Neural cell (in vitro differentiated cells): ENCODE results near the gene NME4. TPM values are rescaled to one million over a fixed set of nuclear protein-coding genes. Genes with fewer than 3 reads are reported as not detected.
A peak's percentile ranks its signal among the peaks of the same experiment; 100 is the strongest.
"Not testable (repeated sequence)": the region's sequence is repeated elsewhere in the genome, so short reads cannot be mapped to it uniquely, and the experiment has no call there.

Source experiments
- H2AFZ ChIP-seq: fragments of 200-600, 300-800 bp; sonication (generic), shearing (Covaris generic); 2 replicates; pipeline ENCODE4 v1.6.0; 2014; ENCODE audit warnings: low read depth, mild to moderate bottlenecking, antibody characterized with exemption, low read length, moderate library complexity
- H3F3A ChIP-seq: fragments of 200-600 bp; shearing (Covaris generic); 2 replicates; pipeline ENCODE4 v1.6.1; 2016; ENCODE audit warnings: mild to moderate bottlenecking, moderate library complexity, mixed read lengths, antibody characterized with exemption, low read length; ENCODE audit not compliant: insufficient read depth, poor library complexity, severe bottlenecking
- H3K27ac ChIP-seq: fragments of 200-600, 300-800 bp; sonication (generic), shearing (Covaris generic); 2 replicates; pipeline ENCODE4 v1.5.1; 2014; ENCODE audit warnings: mild to moderate bottlenecking, low read length, moderate library complexity
- H3K27me3 ChIP-seq: fragments of 300-800, 200-600 bp; sonication (generic), shearing (Covaris generic); 2 replicates; pipeline ENCODE4 v1.6.0; 2014; ENCODE audit warnings: mild to moderate bottlenecking, low read depth, low read length, moderate library complexity; ENCODE audit not compliant: insufficient read depth
- H3K36me3 ChIP-seq: fragments of 300-800, 200-600 bp; sonication (generic), shearing (Covaris generic); 2 replicates; pipeline ENCODE4 v1.5.1; 2014; ENCODE audit warnings: mild to moderate bottlenecking, antibody characterized with exemption, low read length, moderate library complexity; ENCODE audit not compliant: insufficient read depth
- H3K4me2 ChIP-seq: fragments of 300-800, 200-600 bp; sonication (generic), shearing (Covaris generic); 2 replicates; pipeline ENCODE4 v1.6.0; 2014; ENCODE audit warnings: mild to moderate bottlenecking, low read length
- H3K4me3 ChIP-seq: fragments of 300-800, 200-600 bp; sonication (generic), shearing (Covaris generic); 2 replicates; pipeline ENCODE4 v1.5.1; 2014; ENCODE audit warnings: mild to moderate bottlenecking, low read length, moderate library complexity
- H3K79me2 ChIP-seq: fragments of 200-600 bp; shearing (Covaris generic); replicated peaks from 2 replicates; pipeline ENCODE4 v1.6.0; 2014; ENCODE audit warnings: mild to moderate bottlenecking, low read length, moderate library complexity; ENCODE audit not compliant: insufficient read depth
- H3K9ac ChIP-seq: fragments of 300-800, 200-600 bp; sonication (generic), shearing (Covaris generic); 2 replicates; pipeline ENCODE4 v1.6.1; 2016; ENCODE audit warnings: mild to moderate bottlenecking, low read length, mixed read lengths
- H3K9me2 ChIP-seq: fragments of 200-600 bp; shearing (Covaris generic); 2 replicates; pipeline ENCODE4 v1.6.1; 2016; ENCODE audit warnings: mild to moderate bottlenecking, low read length, mixed read lengths; ENCODE audit not compliant: insufficient read depth
- H3K9me3 ChIP-seq: fragments of 200-600, 300-800 bp; sonication (generic), shearing (Covaris generic); 2 replicates; pipeline ENCODE4 v1.6.1; 2016; ENCODE audit warnings: mild to moderate bottlenecking, mixed run types, low read length, moderate library complexity, mixed read lengths
- H4K20me1 ChIP-seq: fragments of 200-600 bp; shearing (Covaris generic); 2 replicates; pipeline ENCODE4 v1.6.1; 2016; ENCODE audit warnings: mild to moderate bottlenecking, mixed run types; ENCODE audit not compliant: insufficient read depth
- CTCF ChIP-seq: fragments of 450-650 bp; IDR thresholded peaks from 2 replicates; pipeline ENCODE4 v1.5.1; 2014; ENCODE audit warnings: antibody characterized with exemption, mild to moderate bottlenecking, moderate library complexity; ENCODE audit not compliant: poor library complexity, severe bottlenecking
- EP300 ChIP-seq: fragments of 450-650 bp; conservative IDR thresholded peaks from 2 replicates; pipeline ENCODE4 v1.6.1; 2014; ENCODE audit warnings: antibody characterized with exemption, mild to moderate bottlenecking, moderate library complexity; ENCODE audit not compliant: poor library complexity, severe bottlenecking
- EZH2 ChIP-seq: fragments of 200-600, 300-800 bp; shearing (Covaris generic), sonication (generic); IDR thresholded peaks from 2 replicates; pipeline ENCODE4 v1.6.1; 2014; ENCODE audit warnings: antibody characterized with exemption, low read length, borderline replicate concordance, mild to moderate bottlenecking; ENCODE audit not compliant: insufficient read depth, poor library complexity, severe bottlenecking
- MXI1 ChIP-seq: fragments of 450-650 bp; conservative IDR thresholded peaks from 2 replicates; pipeline ENCODE4 v1.6.1; 2014; ENCODE audit warnings: antibody characterized with exemption, mild to moderate bottlenecking; ENCODE audit not compliant: poor library complexity, severe bottlenecking
- POLR2AphosphoS5 ChIP-seq: IDR thresholded peaks from 2 replicates; pipeline ENCODE4 v1.6.1; 2012
- RAD21 ChIP-seq: fragments of 450-650 bp; conservative IDR thresholded peaks from 2 replicates; pipeline ENCODE4 v1.6.1; 2014; ENCODE audit warnings: antibody characterized with exemption, mild to moderate bottlenecking, moderate library complexity
- REST ChIP-seq: IDR thresholded peaks from 2 replicates; pipeline ENCODE4 v1.6.1; 2012; ENCODE audit warnings: borderline replicate concordance
- SMC3 ChIP-seq: fragments of 450-650 bp; conservative IDR thresholded peaks from 2 replicates; pipeline ENCODE4 v1.6.1; 2014; ENCODE audit warnings: antibody characterized with exemption, mild to moderate bottlenecking, moderate library complexity; ENCODE audit not compliant: poor library complexity
- TAF1 ChIP-seq: IDR thresholded peaks from 2 replicates; pipeline ENCODE4 v1.6.1; 2012; ENCODE audit warnings: low read depth
- polyA plus RNA-seq: library from polyadenylated mRNA; depleted of rRNA; stranded (reverse); fragments of >200 nt; gene quantifications from 2 replicates; pipeline ENCODE4 v1.2.3, GENCODE V29; 2014

NME4 gene
- polyA plus RNA-seq, 1 donor from 2014 or later, result 65.2 TPM

GRCh38 chr16:387761-388666 is 9.0 kb upstream of the NME4 start:
- not testable (repeated sequence) for H3K27me3 ChIP-seq, H2AFZ ChIP-seq, H3K4me2 ChIP-seq, H3K9me3 ChIP-seq, H3K36me3 ChIP-seq, H3K79me2 ChIP-seq, H3K4me3 ChIP-seq, H3F3A ChIP-seq, H3K27ac ChIP-seq, H4K20me1 ChIP-seq, H3K9me2 ChIP-seq, H3K9ac ChIP-seq
- peak; percentile 26 for TF ChIP-seq CTCF

- H3K36me3 ChIP-seq, result no peaks in the 10 kb centered on the region
- H3K4me3 ChIP-seq, result no peak overlapping the region
- H2AFZ ChIP-seq, result no peak overlapping the region
- no peaks in the 10 kb centered on the region for H3K27me3 ChIP-seq
- TF ChIP-seq POLR2AphosphoS5 (no peak), SMC3 (no peak), MXI1 (no peak), EP300 (no peak), REST (no peak), EZH2 (no peak), RAD21 (no peak), CTCF (no peak), TAF1 (no peak)
- no peak overlapping the region for H3K27ac ChIP-seq
- H3K4me2 ChIP-seq, result no peak overlapping the region
- H3F3A ChIP-seq, result no peaks in the 10 kb centered on the region
- no peaks in the 10 kb centered on the region for H3K9me3 ChIP-seq
- H4K20me1 ChIP-seq, result no peaks in the 10 kb centered on the region
- H3K79me2 ChIP-seq, result no peaks in the 10 kb centered on the region
- no peaks in the 10 kb centered on the region for H3K9me2 ChIP-seq
- H3K9ac ChIP-seq, result no peak overlapping the region
Observed at GRCh38 chr16:389352-389751, 7.6 kb upstream of the NME4 start.
